ENCODE results near the gene PTPRN2.

- TF ChIP-seq, protein P1, sequence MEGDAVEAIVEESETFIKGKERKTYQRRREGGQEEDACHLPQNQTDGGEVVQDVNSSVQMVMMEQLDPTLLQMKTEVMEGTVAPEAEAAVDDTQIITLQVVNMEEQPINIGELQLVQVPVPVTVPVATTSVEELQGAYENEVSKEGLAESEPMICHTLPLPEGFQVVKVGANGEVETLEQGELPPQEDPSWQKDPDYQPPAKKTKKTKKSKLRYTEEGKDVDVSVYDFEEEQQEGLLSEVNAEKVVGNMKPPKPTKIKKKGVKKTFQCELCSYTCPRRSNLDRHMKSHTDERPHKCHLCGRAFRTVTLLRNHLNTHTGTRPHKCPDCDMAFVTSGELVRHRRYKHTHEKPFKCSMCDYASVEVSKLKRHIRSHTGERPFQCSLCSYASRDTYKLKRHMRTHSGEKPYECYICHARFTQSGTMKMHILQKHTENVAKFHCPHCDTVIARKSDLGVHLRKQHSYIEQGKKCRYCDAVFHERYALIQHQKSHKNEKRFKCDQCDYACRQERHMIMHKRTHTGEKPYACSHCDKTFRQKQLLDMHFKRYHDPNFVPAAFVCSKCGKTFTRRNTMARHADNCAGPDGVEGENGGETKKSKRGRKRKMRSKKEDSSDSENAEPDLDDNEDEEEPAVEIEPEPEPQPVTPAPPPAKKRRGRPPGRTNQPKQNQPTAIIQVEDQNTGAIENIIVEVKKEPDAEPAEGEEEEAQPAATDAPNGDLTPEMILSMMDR (IDR thresholded peaks at IDR 0.05) = no peak
- TF ChIP-seq YY1 (IDR thresholded peaks at IDR 0.05; ENCODE audit: low read depth) (no peak), IRF3 (IDR thresholded peaks at IDR 0.05; ENCODE audit: low read depth, low read length) (no peak), CHD2 (IDR thresholded peaks at IDR 0.05; ENCODE audit: low read length, partially characterized antibody) (no peak), MXI1 (IDR thresholded peaks at IDR 0.05; ENCODE audit: low read depth, low read length) (no peak), GABPA (IDR thresholded peaks at IDR 0.05; ENCODE audit: low read depth) (no peak), RCOR1 (IDR thresholded peaks at IDR 0.05; ENCODE audit: low read length) (no peak), FOXM1 (IDR thresholded peaks at IDR 0.05; ENCODE audit: low read depth) (no peak)
- TF ChIP-seq, protein P2, sequence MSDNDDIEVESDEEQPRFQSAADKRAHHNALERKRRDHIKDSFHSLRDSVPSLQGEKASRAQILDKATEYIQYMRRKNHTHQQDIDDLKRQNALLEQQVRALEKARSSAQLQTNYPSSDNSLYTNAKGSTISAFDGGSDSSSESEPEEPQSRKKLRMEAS (IDR thresholded peaks at IDR 0.05; ENCODE audit: low read depth) = no peak
- TF ChIP-seq, protein P3, sequence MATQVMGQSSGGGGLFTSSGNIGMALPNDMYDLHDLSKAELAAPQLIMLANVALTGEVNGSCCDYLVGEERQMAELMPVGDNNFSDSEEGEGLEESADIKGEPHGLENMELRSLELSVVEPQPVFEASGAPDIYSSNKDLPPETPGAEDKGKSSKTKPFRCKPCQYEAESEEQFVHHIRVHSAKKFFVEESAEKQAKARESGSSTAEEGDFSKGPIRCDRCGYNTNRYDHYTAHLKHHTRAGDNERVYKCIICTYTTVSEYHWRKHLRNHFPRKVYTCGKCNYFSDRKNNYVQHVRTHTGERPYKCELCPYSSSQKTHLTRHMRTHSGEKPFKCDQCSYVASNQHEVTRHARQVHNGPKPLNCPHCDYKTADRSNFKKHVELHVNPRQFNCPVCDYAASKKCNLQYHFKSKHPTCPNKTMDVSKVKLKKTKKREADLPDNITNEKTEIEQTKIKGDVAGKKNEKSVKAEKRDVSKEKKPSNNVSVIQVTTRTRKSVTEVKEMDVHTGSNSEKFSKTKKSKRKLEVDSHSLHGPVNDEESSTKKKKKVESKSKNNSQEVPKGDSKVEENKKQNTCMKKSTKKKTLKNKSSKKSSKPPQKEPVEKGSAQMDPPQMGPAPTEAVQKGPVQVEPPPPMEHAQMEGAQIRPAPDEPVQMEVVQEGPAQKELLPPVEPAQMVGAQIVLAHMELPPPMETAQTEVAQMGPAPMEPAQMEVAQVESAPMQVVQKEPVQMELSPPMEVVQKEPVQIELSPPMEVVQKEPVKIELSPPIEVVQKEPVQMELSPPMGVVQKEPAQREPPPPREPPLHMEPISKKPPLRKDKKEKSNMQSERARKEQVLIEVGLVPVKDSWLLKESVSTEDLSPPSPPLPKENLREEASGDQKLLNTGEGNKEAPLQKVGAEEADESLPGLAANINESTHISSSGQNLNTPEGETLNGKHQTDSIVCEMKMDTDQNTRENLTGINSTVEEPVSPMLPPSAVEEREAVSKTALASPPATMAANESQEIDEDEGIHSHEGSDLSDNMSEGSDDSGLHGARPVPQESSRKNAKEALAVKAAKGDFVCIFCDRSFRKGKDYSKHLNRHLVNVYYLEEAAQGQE (IDR thresholded peaks at IDR 0.05; ENCODE audit: low read depth, low read length) = no peak
Measured at GRCh38 chr7:157947504-157947903, 640.1 kb downstream of the PTPRN2 start.
